IgD-negative memory B cell (primary cell): ENCODE data around the gene TXNDC11. TPM values are rescaled to one million over a fixed set of nuclear protein-coding genes. Genes with fewer than 3 reads are reported as not detected.

ENCODE experiments used
- H3K27ac Mint-ChIP-seq, 3 donors: one replicate each; pipeline ENCODE4 v1.8.0; 2020 to 2022; ENCODE audit warnings: mild to moderate bottlenecking in 3 of 3, mixed read lengths in 3 of 3, moderate library complexity in 1 of 3
- H3K27me3 Mint-ChIP-seq: one replicate; pipeline ENCODE4 v1.8.0; 2021; ENCODE audit warnings: mixed read lengths
- H3K36me3 Mint-ChIP-seq: one replicate; pipeline ENCODE4 v1.8.0; 2020; ENCODE audit warnings: mild to moderate bottlenecking, mixed read lengths
- H3K4me1 Mint-ChIP-seq, 3 donors: one replicate each; pipeline ENCODE4 v1.8.0; 2020 to 2022; ENCODE audit warnings: mixed read lengths in 3 of 3, mild to moderate bottlenecking in 1 of 3
- H3K4me3 Mint-ChIP-seq, 4 donors: one replicate each; pipeline ENCODE4 v1.8.0; 2020 to 2022; ENCODE audit warnings: mild to moderate bottlenecking in 4 of 4, mixed read lengths in 4 of 4, moderate library complexity in 3 of 4
- H3K9me3 Mint-ChIP-seq, 3 donors: one replicate each; pipeline ENCODE4 v1.8.0; 2020 to 2021; ENCODE audit warnings: mixed read lengths in 3 of 3, mild to moderate bottlenecking in 1 of 3
- polyA plus RNA-seq: library from polyadenylated mRNA; unstranded; fragments of 300-500 nt; fragmentation: Illumina TruSeq; gene quantifications from one replicate; pipeline ENCODE4 v1.2.3, GENCODE V29; 2021

Gene TXNDC11
- polyA plus RNA-seq, 1 donor from 2014 or later: 78.0 TPM

- H3K27ac Mint-ChIP-seq: peak overlapping the region; percentile 88 to 100 (median 98)
- H3K4me3 Mint-ChIP-seq: peak overlapping the region; percentile 90 to 100 (median 96)
These were observed 69.3 kb downstream of the TXNDC11 start for GRCh38 chr16:11673091-11674000.

GRCh38 chr16:11672206-11673090, 70.2 kb downstream of the TXNDC11 start:
- Mint-ChIP-seq H3K36me3 (peaks cover 7% of the 10 kb centered on the region), H3K4me3 (peak overlapping the region; percentile 90 to 100 (median 96)), H3K4me1 (peaks cover 42 to 61% (median 56%) of the 10 kb centered on the region in 3 donors)

More at GRCh38 chr16:11673091-11674000, 69.3 kb downstream of the TXNDC11 start:
- Mint-ChIP-seq H3K27me3 (no peaks in the 10 kb centered on the region), H3K4me1 (peaks cover 46 to 70% (median 63%) of the 10 kb centered on the region in 3 donors), H3K36me3 (peaks cover 10% of the 10 kb centered on the region), H3K9me3 (no peaks in the 10 kb centered on the region)

GRCh38 chr16:11671676-11672075, 71.0 kb downstream of the TXNDC11 start:
- H3K4me1 Mint-ChIP-seq: peaks cover 39 to 55% (median 48%) of the 10 kb centered on the region in 3 donors
- no peaks in the 10 kb centered on the region for H3K9me3 Mint-ChIP-seq
- H3K27ac Mint-ChIP-seq: peak overlapping the region; percentile 32 to 100 (median 88)
- H3K4me3 Mint-ChIP-seq: peak overlapping the region; percentile 90 to 100 (median 96)
- H3K36me3 Mint-ChIP-seq: peaks cover 7% of the 10 kb centered on the region
- H3K27me3 Mint-ChIP-seq: no peaks in the 10 kb centered on the region

More at GRCh38 chr16:11672206-11673090, 70.2 kb downstream of the TXNDC11 start:
- Mint-ChIP-seq H3K27ac (peak overlapping the region; percentile 88 to 100 (median 98)), H3K27me3 (no peaks in the 10 kb centered on the region), H3K9me3 (no peaks in the 10 kb centered on the region)

- peak overlapping the region; percentile 90 to 100 (median 96) for H3K4me3 Mint-ChIP-seq
- no peaks in the 10 kb centered on the region for H3K27me3 Mint-ChIP-seq
- peak overlapping the region; percentile 32 to 100 (median 98) for H3K27ac Mint-ChIP-seq
- H3K36me3 Mint-ChIP-seq: peaks cover 7% of the 10 kb centered on the region
- peaks cover 40 to 53% (median 45%) of the 10 kb centered on the region in 3 donors for H3K4me1 Mint-ChIP-seq
- no peaks in the 10 kb centered on the region for H3K9me3 Mint-ChIP-seq
These were observed 71.4 kb downstream of the TXNDC11 start for GRCh38 chr16:11671271-11671670.

- no peaks in the 10 kb centered on the region for H3K9me3 Mint-ChIP-seq
- no peaks in the 10 kb centered on the region for H3K27me3 Mint-ChIP-seq
- peak overlapping the region; percentile 90 to 100 (median 96) for H3K4me3 Mint-ChIP-seq
- peaks cover 42 to 51% (median 48%) of the 10 kb centered on the region in 3 donors for H3K4me1 Mint-ChIP-seq
- H3K27ac Mint-ChIP-seq: peak overlapping the region; percentile 97 to 100 (median 98)
- H3K36me3 Mint-ChIP-seq: peaks cover 7% of the 10 kb centered on the region
These were observed 72.2 kb downstream of the TXNDC11 start for GRCh38 chr16:11670171-11671131.

GRCh38 chr16:11669380-11670146, 73.1 kb downstream of the TXNDC11 start:
- peaks cover 7% of the 10 kb centered on the region for H3K36me3 Mint-ChIP-seq
- H3K27ac Mint-ChIP-seq: peak overlapping the region; percentile 97 to 100 (median 98)
- H3K9me3 Mint-ChIP-seq: no peaks in the 10 kb centered on the region
- peaks cover 41 to 53% (median 52%) of the 10 kb centered on the region in 3 donors for H3K4me1 Mint-ChIP-seq
- H3K27me3 Mint-ChIP-seq: no peaks in the 10 kb centered on the region
- peak overlapping the region; percentile 90 to 100 (median 96) for H3K4me3 Mint-ChIP-seq

- peaks cover 7% of the 10 kb centered on the region for H3K36me3 Mint-ChIP-seq
- peak overlapping the region; percentile 97 to 100 (median 98) for H3K27ac Mint-ChIP-seq
- H3K27me3 Mint-ChIP-seq: no peaks in the 10 kb centered on the region
- peak overlapping the region; percentile 90 to 100 (median 96) for H3K4me3 Mint-ChIP-seq
- no peaks in the 10 kb centered on the region for H3K9me3 Mint-ChIP-seq
- peaks cover 43 to 55% (median 50%) of the 10 kb centered on the region in 3 donors for H3K4me1 Mint-ChIP-seq
These were observed 73.9 kb downstream of the TXNDC11 start for GRCh38 chr16:11668623-11669379.

GRCh38 chr16:11667824-11668622, 74.6 kb downstream of the TXNDC11 start, which contains the start of gene SNN:
Gene SNN, plus strand, starts transcription at chr16:11668455. Its CDS starts 7,605 bp downstream, at chr16:11676060.
- peak within 1 kb of the TSS; percentile 97 to 100 (median 98) for H3K27ac Mint-ChIP-seq
- peak within 1 kb of the TSS; percentile 90 to 100 (median 96) for H3K4me3 Mint-ChIP-seq
- H3K9me3 Mint-ChIP-seq: no peaks in the 10 kb centered on the region
- peaks cover 38 to 55% (median 44%) of the 10 kb centered on the region in 3 donors for H3K4me1 Mint-ChIP-seq
- no peaks in the 10 kb centered on the region for H3K27me3 Mint-ChIP-seq
- H3K36me3 Mint-ChIP-seq: peaks cover 4% of the 10 kb centered on the region

GRCh38 chr16:11667221-11667823, 75.3 kb downstream of the TXNDC11 start:
- no peaks in the 10 kb centered on the region for H3K27me3 Mint-ChIP-seq
- peaks cover 1% of the 10 kb centered on the region for H3K36me3 Mint-ChIP-seq
- H3K4me1 Mint-ChIP-seq: peaks cover 33 to 48% (median 38%) of the 10 kb centered on the region in 3 donors
- peak overlapping the region; percentile 72 to 88 (median 82) for H3K4me3 Mint-ChIP-seq
- peak overlapping the region; percentile 14 to 82 (median 19) for H3K27ac Mint-ChIP-seq
- no peaks in the 10 kb centered on the region for H3K9me3 Mint-ChIP-seq

- peaks cover 28 to 42% (median 29%) of the 10 kb centered on the region in 3 donors for H3K4me1 Mint-ChIP-seq
- peak overlapping the region; percentile 72 to 88 (median 80) for H3K4me3 Mint-ChIP-seq
- peaks cover 1% of the 10 kb centered on the region for H3K36me3 Mint-ChIP-seq
- peak overlapping the region; percentile 81 to 84 (median 82) for H3K27ac Mint-ChIP-seq
- H3K9me3 Mint-ChIP-seq: no peaks in the 10 kb centered on the region
- no peaks in the 10 kb centered on the region for H3K27me3 Mint-ChIP-seq
These were observed 76.3 kb downstream of the TXNDC11 start for GRCh38 chr16:11666103-11667055.
